Kidney (tissue), 14 donors: ENCODE measurements around the gene TMEM53. TPM values are rescaled to one million over a fixed set of nuclear protein-coding genes. Genes with fewer than 3 reads are reported as not detected.

Experiments
- DNase-seq, 5 donors: peaks; one replicate each; pipeline ENCODE4 v3.0.0-alpha.2; 2013 to 2020
- FAIRE-seq: peaks from 2 replicates; lab custom pipeline; 2012; peaks lifted over from hg19 to GRCh38; lab: Jason Lieb, UNC
- H3K27ac ChIP-seq, 2 donors: one replicate each; pipeline ENCODE4 v1.7.0; 2013; ENCODE audit warnings: low read depth in 2 of 2, low read length in 2 of 2, inconsistent platforms in 1 of 2
- H3K27me3 ChIP-seq: one replicate; pipeline ENCODE4 v1.7.1; 2013; ENCODE audit warnings: low read length, inconsistent platforms; ENCODE audit not compliant: control insufficient read depth, insufficient read depth
- H3K36me3 ChIP-seq, 3 donors: one replicate each; pipeline versions ENCODE4 v1.7.0 to v1.7.1; 2013; ENCODE audit warnings: low read length in 3 of 3, control low read depth in 1 of 3, inconsistent platforms in 1 of 3; ENCODE audit not compliant: insufficient read depth in 3 of 3, control insufficient read depth in 2 of 3
- H3K4me1 ChIP-seq, 3 donors: one replicate each; pipeline versions ENCODE4 v1.7.0 to v1.7.1; 2013; ENCODE audit warnings: low read length in 3 of 3, inconsistent platforms in 1 of 3, low read depth in 1 of 3; ENCODE audit not compliant: control insufficient read depth in 2 of 3, insufficient read depth in 2 of 3
- H3K4me3 ChIP-seq, 3 donors: one replicate each; pipeline versions ENCODE4 v1.7.0 to v1.8.1; 2013; ENCODE audit warnings: low read length in 3 of 3, control low read depth in 1 of 3, inconsistent platforms in 1 of 3
- H3K9ac ChIP-seq, 3 donors: one replicate each; pipeline versions ENCODE4 v1.7.0 to v1.7.1; 2013; ENCODE audit warnings: low read length in 3 of 3, control low read depth in 1 of 3, inconsistent platforms in 1 of 3
- H3K9me3 ChIP-seq, 3 donors: one replicate each; pipeline versions ENCODE4 v1.7.0 to v1.7.1; 2013; ENCODE audit warnings: low read length in 3 of 3, control low read depth in 1 of 3, inconsistent platforms in 1 of 3; ENCODE audit not compliant: control insufficient read depth in 2 of 3, insufficient read depth in 1 of 3
- CTCF ChIP-seq: IDR thresholded peaks from 3 replicates; pipeline ENCODE4 v1.5.1; 2012; ENCODE audit warnings: mild to moderate bottlenecking, moderate library complexity, borderline replicate concordance; ENCODE audit not compliant: insufficient read depth; ENCODE audit errors: extremely low read depth
- intact Hi-C: fragments of 100-400 bp; cut with DNase I; formaldehyde crosslinking; loops from one replicate; pipeline ENCODE4 v1.11.1; 2022
- polyA plus RNA-seq: library from polyadenylated mRNA; stranded (reverse); fragments of 350-450 nt; fragmentation: Illumina TruSeq; extraction: RNeasy Lipid Tissue Mini Kit (QIAGEN cat#74804); gene quantifications from one replicate; pipeline ENCODE4 v1.2.3, GENCODE V29; 2014; ENCODE audit warnings: low read depth, low replicate concordance; ENCODE audit not compliant: insufficient read depth
- total RNA-seq: library from RNA; stranded (reverse); fragmentation: NEBNext Ultra II Directional; extraction: Animal tissue kit (Norgen Biotek cat#: 25700); gene quantifications from one replicate; pipeline ENCODE4 v1.2.1, GENCODE V29; 2021
- donor health status: control.
- donor health status: control.
- donor health status: control.
- donor health status: control.
- donor health status: control.
- donor health status: DM: yes; HTN: yes; CAD: no.
- donor health status: Normal renal cell carcinoma (clear cell type).

The TMEM53 gene
- total and polyA plus RNA-seq, 2 donors from 2014 or later, result 16.4 to 45.0 TPM

DNA sequence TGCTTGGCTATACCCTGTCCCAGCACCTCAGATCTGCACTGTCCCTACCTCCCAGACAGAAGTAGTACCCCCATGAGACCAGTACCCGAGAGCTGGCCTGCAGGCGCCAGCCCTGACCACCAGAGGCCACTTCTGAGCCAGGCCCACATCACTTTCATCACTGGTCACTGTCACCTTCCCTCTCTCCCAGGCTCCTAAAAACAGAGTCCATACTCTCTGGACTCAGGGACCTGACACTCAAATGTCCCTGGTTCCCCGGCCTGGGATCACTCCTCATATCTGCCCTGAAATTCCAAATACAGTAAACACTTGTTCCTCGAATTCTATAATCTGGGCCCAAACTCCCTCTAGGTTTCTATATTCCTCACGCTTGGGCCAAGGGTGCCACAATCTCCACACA, 18.7 kb downstream of the TMEM53 start:
- no peak overlapping the region for H3K27ac ChIP-seq
- no peaks in the 10 kb centered on the region for H3K27me3 ChIP-seq
- H3K9ac ChIP-seq, result no peak overlapping the region
- no peak overlapping the region for H3K4me3 ChIP-seq
- no peak for DNase-seq
- H3K9me3 ChIP-seq, result no peaks in the 10 kb centered on the region
- no peak for FAIRE-seq
- intact Hi-C loops, result no loop called here
- H3K36me3 ChIP-seq, result peaks cover 2 to 16% (median 10%) of the 10 kb centered on the region in 3 donors
- TF ChIP-seq CTCF, result peak; percentile 57
- peaks cover 0 to 3% (median 0%) of the 10 kb centered on the region in 3 donors for H3K4me1 ChIP-seq

GRCh38 chr1:44654621-44655187, 19.6 kb downstream of the TMEM53 start:
- Histone ChIP-seq H3K9ac (no peak overlapping the region), H3K27ac (no peak overlapping the region), H3K4me1 (no peaks in the 10 kb centered on the region), H3K4me3 (no peak overlapping the region), H3K27me3 (no peaks in the 10 kb centered on the region), H3K36me3 (peaks cover 2 to 20% (median 10%) of the 10 kb centered on the region in 3 donors), H3K9me3 (no peaks in the 10 kb centered on the region)
- no peak for TF ChIP-seq CTCF
- FAIRE-seq (no peak), DNase-seq (no peak)
- intact Hi-C loops, result no loop called here

DNA sequence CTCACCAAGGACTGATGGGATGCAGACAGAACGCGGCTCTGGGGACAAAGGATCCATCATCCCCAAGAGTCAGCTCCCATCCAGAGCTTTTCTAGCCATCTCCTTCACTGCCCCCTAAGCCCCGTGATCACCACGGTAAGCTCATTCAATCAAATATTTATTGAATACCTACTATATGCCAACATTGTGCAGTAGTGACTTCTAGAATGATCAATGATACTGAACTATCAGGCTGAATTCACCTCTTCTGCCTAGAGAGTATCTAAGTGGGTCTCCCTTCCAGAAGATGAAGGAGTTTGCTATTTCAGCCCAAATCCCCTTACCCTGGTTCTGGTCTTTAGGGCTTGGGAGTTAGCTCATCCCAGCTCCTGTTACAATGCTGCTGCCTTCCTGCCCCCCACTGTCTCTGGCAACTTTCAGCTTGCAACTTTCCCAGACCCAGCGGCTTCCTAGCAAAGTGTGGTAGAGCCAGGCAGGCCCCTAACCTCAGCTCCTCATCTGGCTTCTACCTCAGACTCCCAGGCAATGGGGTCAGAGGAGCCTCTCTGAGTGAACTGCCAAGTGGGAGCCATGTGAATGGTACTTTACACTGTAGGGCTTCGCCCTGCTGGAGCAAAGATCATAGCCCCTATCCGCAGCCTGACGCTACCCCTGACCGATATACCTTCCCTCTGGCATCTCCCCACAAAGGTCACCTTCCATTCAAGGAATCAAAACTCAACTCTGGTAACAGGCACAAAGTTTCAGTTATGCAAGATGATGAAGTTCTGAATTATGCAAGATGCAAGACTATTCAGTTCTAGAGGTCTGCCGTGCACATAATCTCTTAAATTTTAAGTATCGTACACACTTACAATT, 20.9 kb downstream of the TMEM53 start:
- intact Hi-C loops, result no loop called here
- FAIRE-seq, result no peak
- TF ChIP-seq CTCF, result no peak

More for the DNA sequence above, 20.9 kb downstream of the TMEM53 start:
- DNase-seq, result no peak
- H3K4me3 ChIP-seq, result no peak overlapping the region
- H3K36me3 ChIP-seq, result peaks cover 2 to 16% (median 15%) of the 10 kb centered on the region in 3 donors
- H3K9me3 ChIP-seq, result no peaks in the 10 kb centered on the region
- H3K4me1 ChIP-seq, result no peaks in the 10 kb centered on the region
- H3K9ac ChIP-seq, result no peak overlapping the region
- no peak overlapping the region for H3K27ac ChIP-seq
- H3K27me3 ChIP-seq, result no peaks in the 10 kb centered on the region
